T-helper 2 cell treated with Interferon-gamma antibody and Interleukin-4, amounts not matched to agents 5 μg/mL and 100 μg/mL, for 36 hours (primary cell): ENCODE measurements around the gene RAVER1.

Experiments
- DNase-seq: peaks from one replicate; pipeline ENCODE4 v3.0.0; 2021; ENCODE audit warnings: low spot score
- H3K27ac Mint-ChIP-seq: one replicate; pipeline ENCODE4 v1.8.0; 2021; ENCODE audit warnings: mild to moderate bottlenecking, mixed read lengths
- H3K27me3 Mint-ChIP-seq: one replicate; pipeline ENCODE4 v1.8.0; 2021; ENCODE audit warnings: low read depth, mixed read lengths
- H3K36me3 Mint-ChIP-seq: one replicate; pipeline ENCODE4 v1.8.0; 2021; ENCODE audit warnings: low read depth, mixed read lengths
- H3K4me1 Mint-ChIP-seq: one replicate; pipeline ENCODE4 v1.8.0; 2021; ENCODE audit warnings: low read depth, mixed read lengths
- H3K4me3 Mint-ChIP-seq: one replicate; pipeline ENCODE4 v1.8.0; 2022; ENCODE audit warnings: mild to moderate bottlenecking, moderate library complexity, mixed read lengths
- H3K9me3 Mint-ChIP-seq: one replicate; pipeline ENCODE4 v1.8.0; 2021; ENCODE audit warnings: mixed read lengths

Gene RAVER1

DNA sequence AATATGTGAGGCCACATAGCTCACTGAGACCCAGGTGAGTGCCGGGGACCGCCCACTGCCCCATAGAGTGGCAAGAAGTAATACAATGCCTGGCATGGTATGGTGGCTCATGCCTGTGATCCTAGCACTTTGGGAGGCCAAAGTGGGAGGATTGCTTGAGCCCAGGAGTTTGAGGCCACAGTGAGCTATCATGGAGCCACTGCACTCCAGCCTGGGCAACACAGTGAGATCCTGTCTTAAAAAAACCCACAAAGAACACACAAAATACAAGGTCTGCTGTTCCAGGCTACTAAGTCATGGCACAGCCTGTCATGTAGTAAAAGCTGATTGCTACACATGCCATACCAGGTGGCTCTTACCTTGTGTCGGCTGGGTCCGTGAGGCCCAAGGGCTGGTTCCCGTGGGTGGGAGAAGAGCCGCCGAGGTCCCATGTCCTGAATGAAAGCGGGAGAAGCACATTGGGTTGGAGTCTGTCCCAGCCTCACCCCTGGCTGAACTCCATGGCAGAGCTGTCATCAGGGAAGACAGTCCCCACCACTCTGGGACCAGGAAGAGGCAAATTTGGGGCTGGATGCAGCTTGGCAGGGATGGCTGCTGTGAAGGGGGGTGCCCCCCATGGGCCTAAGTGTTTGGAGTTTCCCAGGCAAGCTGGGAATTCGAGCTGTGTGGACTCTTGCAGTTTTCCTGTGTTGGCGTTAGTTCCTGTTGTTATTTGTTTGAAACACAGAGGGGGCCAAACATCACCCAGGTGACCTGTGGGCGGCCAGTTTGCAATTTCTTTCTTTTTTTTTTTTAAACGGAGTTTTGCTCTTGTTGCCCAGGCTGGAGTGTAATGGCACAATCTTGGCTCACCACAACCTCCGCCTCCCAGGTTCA, 14.3 kb downstream of the RAVER1 start:
- Mint-ChIP-seq H3K27ac (no peak overlapping the region), H3K27me3 (no peaks in the 10 kb centered on the region), H3K36me3 (peaks cover 30% of the 10 kb centered on the region), H3K4me1 (peaks cover 9% of the 10 kb centered on the region), H3K4me3 (no peak overlapping the region), H3K9me3 (no peaks in the 10 kb centered on the region)
- no peak for DNase-seq

DNA sequence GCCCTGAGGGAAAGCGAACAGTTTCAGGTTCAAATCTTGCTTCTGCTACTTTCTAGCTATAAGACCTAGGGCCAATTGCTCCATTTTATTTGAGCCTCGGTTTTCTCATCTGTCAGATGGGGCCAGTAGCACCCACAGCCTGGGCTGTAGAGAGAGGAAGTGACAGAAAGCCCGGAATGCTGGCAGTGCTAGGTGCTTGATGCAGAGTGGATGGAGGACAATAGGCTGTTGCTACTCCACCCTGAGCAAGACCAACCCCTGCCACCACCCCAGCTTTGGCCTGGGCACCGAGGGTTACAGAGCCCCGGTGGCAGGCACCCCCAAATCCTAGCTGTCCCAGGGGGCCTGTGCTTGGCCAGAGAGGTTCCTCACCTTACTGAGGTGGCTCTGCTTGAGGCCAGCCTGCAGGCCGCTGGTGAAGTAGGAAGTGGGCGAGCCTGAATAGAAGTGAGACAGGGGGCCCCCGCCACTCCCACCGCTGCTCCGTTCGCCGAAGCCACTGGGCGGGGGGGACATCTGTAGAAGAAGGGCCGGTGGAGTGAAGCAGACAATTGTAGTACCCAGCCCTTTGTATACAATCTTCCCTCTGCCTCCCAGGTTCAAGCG, 15.4 kb downstream of the RAVER1 start:
- no peak for DNase-seq
- H3K27ac Mint-ChIP-seq, result no peak overlapping the region
- H3K27me3 Mint-ChIP-seq, result no peaks in the 10 kb centered on the region
- H3K4me1 Mint-ChIP-seq, result peaks cover 9% of the 10 kb centered on the region
- peaks cover 29% of the 10 kb centered on the region for H3K36me3 Mint-ChIP-seq
- no peak overlapping the region for H3K4me3 Mint-ChIP-seq
- no peaks in the 10 kb centered on the region for H3K9me3 Mint-ChIP-seq

DNA sequence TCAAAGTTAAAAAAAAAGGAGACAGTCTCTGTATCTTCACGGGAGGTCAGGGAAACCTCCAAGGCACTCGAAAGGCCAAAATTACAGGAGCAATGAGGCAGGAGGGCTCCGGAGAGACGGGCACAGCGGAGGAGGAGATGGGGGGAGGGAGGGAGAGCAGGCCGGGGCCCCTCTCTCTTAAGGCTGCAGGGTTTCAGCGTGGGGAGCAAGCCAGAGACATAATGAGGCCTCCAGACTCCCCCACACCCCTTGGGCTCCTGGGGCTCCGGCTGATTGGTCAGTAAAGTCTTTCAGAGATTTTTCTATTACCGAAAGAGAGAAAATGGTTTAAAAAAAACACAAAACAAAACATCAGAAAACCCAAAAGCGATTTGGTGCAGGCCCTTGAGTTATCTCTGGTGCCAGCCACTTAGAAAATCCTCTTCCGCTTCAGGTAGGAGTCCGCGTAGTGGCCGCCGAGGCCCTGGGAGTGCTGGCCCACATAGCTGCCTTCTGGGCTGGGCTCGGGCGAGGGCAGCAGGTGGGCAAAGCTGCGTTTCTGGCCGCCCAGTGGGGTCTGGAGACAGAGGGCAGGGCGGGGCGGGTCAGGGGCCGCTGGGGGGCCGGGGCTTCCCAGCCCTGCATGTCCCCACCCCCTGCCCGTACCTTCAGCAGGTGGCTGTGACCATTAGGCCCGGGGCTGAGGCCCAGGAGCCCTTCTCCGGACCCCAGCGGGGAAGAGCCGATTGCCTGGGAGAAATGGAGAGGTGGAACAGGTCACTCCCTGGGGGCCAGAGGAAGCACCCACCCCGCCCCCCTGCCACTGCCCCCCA, 16.1 kb downstream of the RAVER1 start:
- Mint-ChIP-seq H3K27me3 (no peaks in the 10 kb centered on the region), H3K4me1 (peaks cover 9% of the 10 kb centered on the region), H3K4me3 (no peak overlapping the region), H3K9me3 (no peaks in the 10 kb centered on the region), H3K27ac (peak overlapping the region; percentile 20), H3K36me3 (peaks cover 29% of the 10 kb centered on the region)
- no peak for DNase-seq

DNA sequence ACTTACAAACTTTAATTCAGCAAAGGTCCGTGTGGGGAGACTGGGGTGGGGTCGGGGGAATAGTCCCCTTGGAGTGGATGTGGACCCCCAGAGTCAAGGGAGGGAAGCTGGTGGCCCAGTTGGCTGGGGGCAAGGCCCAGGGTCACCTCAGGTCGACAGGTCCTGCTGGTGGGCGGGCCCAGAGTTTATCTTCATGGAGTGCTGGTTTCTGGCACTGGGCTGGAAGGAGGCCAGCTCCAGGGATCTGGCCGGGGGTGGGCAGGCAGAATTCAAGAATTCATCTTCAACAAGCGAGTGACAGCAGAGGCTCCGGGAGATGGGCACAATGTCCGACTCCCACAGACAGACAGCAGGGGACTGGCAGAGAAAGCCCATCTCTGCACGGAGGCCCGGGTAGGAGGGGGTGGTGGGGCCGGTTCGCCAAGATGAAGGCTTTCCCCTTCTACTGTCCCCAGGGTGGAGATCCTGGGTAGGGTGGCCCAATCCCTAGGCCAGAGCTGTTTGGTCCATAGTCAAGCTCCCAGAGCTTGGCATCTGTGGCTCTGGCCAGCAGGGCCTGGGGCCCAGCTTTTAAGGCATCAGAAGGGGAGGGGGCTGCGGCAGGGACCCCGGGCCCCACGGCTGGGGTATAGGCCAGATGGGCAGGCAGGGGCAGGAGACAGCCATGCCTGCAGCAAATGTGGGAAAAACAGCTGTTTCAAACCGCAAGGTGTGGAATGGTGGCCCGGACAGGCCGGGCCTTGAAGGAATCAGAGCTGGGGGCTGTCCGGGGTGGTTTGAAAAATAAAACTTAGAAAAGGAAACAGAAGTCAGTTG, 16.9 kb downstream of the RAVER1 start:
- H3K27me3 Mint-ChIP-seq, result no peaks in the 10 kb centered on the region
- H3K36me3 Mint-ChIP-seq, result peaks cover 24% of the 10 kb centered on the region
- H3K4me3 Mint-ChIP-seq, result peak overlapping the region; percentile 92
- peaks cover 9% of the 10 kb centered on the region for H3K4me1 Mint-ChIP-seq
- no peaks in the 10 kb centered on the region for H3K9me3 Mint-ChIP-seq
- DNase-seq, result no peak
- H3K27ac Mint-ChIP-seq, result peak overlapping the region; percentile 74

DNA sequence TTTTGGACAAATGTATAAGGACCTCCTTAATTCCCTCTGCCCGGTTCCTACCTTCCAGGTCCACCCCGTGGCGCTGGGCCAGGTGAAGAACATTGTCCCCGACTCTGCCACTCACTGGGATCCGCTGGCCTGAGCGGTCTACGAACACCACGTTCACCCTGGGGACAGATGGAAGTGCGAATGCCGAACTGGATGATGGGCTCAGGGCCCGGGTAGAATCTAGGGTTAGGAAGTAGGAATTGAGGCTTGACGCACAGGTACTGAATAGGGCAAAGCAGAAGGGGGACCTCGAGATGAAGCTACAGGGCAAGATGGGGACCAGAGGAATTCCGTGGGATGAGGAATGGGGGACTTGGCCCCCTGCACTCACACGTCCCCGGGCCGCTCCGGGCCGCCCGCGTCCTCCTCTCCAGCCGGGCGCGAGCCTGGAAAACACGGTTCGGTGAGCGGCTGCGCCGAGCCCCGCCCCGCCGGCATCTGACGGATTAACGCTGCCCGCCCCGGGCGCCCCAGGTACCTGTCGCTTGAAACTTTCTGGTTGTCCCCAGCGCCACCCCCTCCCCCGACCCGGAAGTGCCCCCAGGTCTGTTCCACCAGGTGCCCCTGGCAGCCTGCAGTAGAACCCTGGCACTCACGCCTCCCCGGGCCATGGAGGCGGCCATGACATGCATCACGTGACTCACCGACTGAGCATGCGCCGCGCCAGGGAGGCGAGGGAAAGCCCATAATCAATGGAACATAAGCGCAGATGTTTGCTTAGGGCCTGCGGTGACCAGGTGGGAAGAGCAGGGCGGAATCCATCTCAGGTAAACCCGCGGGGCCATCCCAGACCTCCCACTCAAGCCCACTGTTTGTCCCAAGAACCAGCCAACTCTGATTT, 17.8 kb downstream of the RAVER1 start, which contains the start of gene FDX2:
Gene FDX2 (minus strand): TSS at position 681 of the 880 bp plus-strand sequence. CDS start 19 bp downstream, at position 662.
- H3K4me3 Mint-ChIP-seq, result peak within 1 kb of the TSS; percentile 92
- peaks cover 24% of the 10 kb centered on the region for H3K36me3 Mint-ChIP-seq
- no peaks in the 10 kb centered on the region for H3K27me3 Mint-ChIP-seq

DNA sequence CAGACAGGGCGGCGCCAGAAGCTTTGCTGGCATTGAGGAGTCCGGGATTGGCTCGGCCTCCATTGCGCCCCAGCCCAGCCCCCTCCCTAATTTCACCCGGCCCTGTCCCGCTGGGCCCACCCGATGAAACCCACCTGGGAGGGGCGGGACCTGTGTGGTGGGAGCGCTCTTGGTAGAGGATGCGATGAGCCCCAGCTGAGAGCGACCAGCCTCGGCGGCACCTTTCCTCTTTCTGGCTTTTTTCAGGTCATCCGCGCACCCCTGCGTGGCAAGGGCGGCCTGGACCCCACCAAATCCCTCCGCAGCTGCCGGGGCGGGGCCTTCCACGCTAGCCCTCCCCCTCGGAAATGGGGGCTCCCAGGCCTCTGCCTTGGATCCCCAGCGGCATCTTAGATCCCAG, 23.9 kb downstream of the RAVER1 start, which contains the start of gene ZGLP1:
Gene ZGLP1 (minus strand): TSS at position 393 of the 400 bp plus-strand sequence.
- Mint-ChIP-seq H3K4me1 (no peaks in the 10 kb centered on the region), H3K27ac (no peak within 1 kb of the TSS), H3K27me3 (no peaks in the 10 kb centered on the region), H3K36me3 (no peaks in the 10 kb centered on the region), H3K9me3 (no peaks in the 10 kb centered on the region), H3K4me3 (no peak within 1 kb of the TSS)
- no peak for DNase-seq

More for the DNA sequence above, 17.8 kb downstream of the RAVER1 start, which contains the start of gene FDX2:
- H3K9me3 Mint-ChIP-seq, result no peaks in the 10 kb centered on the region
- peak; percentile 88 for DNase-seq
- H3K27ac Mint-ChIP-seq, result peak within 1 kb of the TSS; percentile 77
- peaks cover 9% of the 10 kb centered on the region for H3K4me1 Mint-ChIP-seq

DNA sequence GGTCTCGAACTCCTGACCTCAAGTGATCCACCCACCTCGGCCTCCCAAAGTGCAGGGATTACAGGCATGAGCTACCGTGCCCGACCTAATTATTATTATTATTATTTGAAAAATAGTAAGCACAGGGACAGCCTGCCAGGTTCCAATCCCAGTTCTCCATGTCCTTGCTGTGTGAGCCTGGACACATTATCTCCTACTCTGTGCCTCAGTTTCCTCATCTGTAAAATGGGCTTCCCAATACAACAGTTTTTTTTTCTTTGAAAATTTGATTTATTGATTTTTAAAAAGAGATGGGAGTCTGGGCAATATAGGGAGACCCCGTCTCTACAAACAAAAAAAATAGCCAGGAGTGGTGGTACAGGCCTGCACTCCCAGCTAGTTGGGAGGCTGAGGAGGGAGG, 27.0 kb downstream of the RAVER1 start:
- H3K4me3 Mint-ChIP-seq, result no peak overlapping the region
- no peak overlapping the region for H3K27ac Mint-ChIP-seq
- H3K27me3 Mint-ChIP-seq, result peaks cover 3% of the 10 kb centered on the region
- H3K9me3 Mint-ChIP-seq, result no peaks in the 10 kb centered on the region
- H3K4me1 Mint-ChIP-seq, result no peaks in the 10 kb centered on the region
- no peak for DNase-seq
- H3K36me3 Mint-ChIP-seq, result no peaks in the 10 kb centered on the region

DNA sequence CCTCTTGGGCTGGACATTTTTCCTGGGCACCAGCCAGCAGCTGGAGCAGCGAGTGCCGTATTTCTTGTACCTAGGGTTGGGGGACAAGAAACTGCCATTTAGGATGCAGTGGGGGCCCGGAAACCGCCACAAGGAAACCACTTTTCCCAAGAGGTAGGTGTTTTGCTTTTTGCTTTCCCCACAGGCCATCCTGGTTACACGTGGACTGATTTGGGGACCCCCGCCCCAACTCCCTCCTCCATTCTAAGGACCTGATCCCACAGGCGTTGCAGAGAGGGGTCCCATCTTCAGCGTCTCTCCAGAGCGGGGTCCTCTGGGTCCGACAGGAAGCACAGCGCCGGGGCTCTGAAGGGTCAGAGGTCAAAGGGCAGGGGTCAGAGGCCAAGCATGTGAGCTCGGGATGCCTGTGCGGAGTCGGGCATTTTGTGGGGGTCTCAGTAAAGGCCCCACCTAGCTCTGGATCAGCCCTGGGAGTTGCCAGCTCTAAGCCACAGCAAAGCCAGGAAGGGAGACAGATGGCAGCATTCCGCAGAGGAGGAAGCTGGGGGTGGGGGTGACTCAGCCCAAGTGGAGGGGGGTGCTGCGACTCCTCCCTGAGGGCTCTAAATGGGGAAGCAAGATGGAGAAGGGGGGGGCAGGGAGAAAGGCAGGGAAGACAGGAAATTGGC, 28.1 kb downstream of the RAVER1 start:
- Mint-ChIP-seq H3K4me3 (no peak overlapping the region), H3K27me3 (peaks cover 3% of the 10 kb centered on the region), H3K4me1 (no peaks in the 10 kb centered on the region), H3K27ac (no peak overlapping the region), H3K36me3 (no peaks in the 10 kb centered on the region), H3K9me3 (no peaks in the 10 kb centered on the region)
- DNase-seq, result no peak

DNA sequence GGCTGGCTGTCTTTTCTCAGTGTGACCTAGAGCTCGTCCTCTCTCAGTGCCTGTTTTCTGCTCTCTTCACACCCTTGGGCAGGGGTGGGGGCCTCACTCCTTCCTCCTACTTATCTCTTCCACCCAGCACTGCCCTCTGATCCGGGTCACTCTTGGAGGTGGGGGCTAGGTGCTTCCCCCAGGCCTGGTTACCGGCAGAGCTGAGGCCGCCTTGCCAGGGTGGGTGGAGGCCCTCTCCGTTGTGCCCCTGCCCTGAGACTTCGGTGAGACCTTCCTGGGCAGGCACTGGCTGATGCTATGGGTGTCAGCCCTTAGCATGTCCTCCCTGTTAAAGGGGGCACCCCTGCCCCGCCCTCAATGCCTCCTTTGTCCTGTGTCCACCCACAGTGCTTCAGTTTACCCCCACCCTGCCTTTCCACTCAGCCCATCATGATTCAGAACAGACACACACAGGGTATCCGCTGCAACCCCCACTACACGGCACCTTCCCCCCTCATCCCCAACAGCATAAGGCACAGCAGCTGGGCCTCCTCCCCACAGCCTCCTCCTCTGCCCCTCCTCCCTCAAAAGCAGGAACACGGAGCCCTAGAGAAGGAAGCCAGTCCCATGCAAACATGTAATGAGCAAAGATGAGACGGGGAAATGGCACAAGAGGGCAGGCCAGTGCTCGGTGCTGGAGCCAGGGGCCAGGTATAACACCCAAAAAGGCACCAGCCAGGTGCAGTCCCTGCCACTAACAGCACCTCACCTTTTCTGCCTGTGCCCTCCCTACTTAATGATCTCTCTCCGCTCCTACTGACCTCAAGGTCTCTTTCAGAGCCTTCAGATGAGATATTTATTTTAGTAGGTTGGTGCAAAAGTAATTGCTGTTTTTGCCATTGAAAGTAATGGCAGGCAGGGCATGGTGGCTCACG, 33.5 kb downstream of the RAVER1 start:
- Mint-ChIP-seq H3K9me3 (no peaks in the 10 kb centered on the region), H3K27ac (no peak overlapping the region), H3K4me3 (no peak overlapping the region)

DNA sequence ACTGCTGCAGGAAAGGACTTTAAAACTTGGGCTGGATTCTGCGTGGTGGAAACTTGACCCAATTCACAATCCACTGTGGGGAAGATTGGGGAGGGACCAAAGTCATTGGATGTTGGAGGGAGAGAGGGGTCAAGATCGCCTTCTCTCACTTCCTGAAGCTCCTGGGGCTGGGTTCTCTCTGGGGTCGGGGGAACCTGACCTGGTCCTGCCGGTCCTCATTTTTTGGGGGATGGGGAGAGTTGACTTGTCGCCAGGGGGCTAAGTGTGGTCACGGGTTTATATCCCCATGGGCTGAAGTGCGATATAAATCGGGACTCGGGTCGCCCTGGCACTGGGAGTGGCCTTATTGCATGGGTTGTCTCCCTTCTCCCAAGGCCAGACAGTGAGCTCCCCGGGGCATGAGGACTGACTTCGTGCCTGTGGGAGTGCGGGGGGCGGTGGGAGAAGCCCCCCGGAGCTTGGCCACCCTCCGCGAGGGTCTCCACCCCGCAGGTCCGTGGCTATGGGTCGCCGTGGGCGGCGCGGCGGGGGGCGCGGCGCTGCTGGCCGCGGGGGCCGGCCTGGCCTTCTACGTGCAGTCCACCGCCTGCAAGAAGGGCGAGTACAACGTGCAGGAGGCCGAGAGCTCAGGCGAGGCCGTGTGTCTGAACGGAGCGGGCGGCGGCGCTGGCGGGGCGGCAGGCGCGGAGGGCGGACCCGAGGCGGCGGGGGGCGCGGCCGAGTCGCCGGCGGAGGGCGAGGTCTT, 37.3 kb downstream of the RAVER1 start:
- peaks cover 30% of the 10 kb centered on the region for H3K4me1 Mint-ChIP-seq
- peak overlapping the region; percentile 82 for H3K4me3 Mint-ChIP-seq
- H3K36me3 Mint-ChIP-seq, result no peaks in the 10 kb centered on the region
- H3K9me3 Mint-ChIP-seq, result no peaks in the 10 kb centered on the region
- peak overlapping the region; percentile 65 for H3K27ac Mint-ChIP-seq
- peaks cover 53% of the 10 kb centered on the region for H3K27me3 Mint-ChIP-seq
- no peak for DNase-seq

More for the DNA sequence above, 33.5 kb downstream of the RAVER1 start:
- Mint-ChIP-seq H3K4me1 (peaks cover 12% of the 10 kb centered on the region), H3K27me3 (peaks cover 20% of the 10 kb centered on the region), H3K36me3 (no peaks in the 10 kb centered on the region)
- DNase-seq, result no peak

DNA sequence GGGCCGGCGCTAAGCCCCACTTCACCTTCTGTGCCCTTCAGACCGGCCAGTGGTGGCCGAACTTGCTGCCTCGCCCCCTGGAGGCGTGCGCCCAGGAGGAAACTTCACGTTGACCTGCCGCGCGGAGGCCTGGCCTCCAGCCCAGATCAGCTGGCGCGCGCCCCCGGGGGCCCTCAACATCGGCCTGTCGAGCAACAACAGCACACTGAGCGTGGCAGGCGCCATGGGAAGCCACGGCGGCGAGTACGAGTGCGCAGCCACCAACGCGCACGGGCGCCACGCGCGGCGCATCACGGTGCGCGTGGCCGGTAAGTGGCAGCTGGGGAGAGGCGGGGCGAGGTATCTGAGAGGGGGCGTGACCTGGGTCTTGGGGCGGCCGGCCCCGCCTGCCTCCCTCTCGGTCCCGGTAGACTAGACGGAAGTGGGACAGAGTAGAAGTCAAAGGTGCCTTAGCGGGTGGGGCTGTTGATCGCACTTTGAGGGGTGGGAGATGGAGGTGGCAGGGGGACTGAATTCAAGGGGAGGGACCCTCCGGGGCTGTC, 38.0 kb downstream of the RAVER1 start:
- Mint-ChIP-seq H3K27ac (peak overlapping the region; percentile 65), H3K27me3 (peaks cover 59% of the 10 kb centered on the region), H3K36me3 (no peaks in the 10 kb centered on the region), H3K4me3 (peak overlapping the region; percentile 82), H3K4me1 (peaks cover 36% of the 10 kb centered on the region), H3K9me3 (no peaks in the 10 kb centered on the region)
- peak; percentile 57 for DNase-seq
